NB4 (cell line): ENCODE data around the gene C10orf53.
"Not testable (repeated sequence)": the region's sequence is repeated elsewhere in the genome, so short reads cannot be mapped to it uniquely, and the experiment has no call there.

ENCODE experiments used
- DNase-seq: peaks from one replicate; pipeline ENCODE4 v3.0.0; 2010; ENCODE audit warnings: low read depth
- H3K4me3 ChIP-seq: one replicate; pipeline ENCODE4 v1.5.1; 2011; ENCODE audit warnings: mild to moderate bottlenecking, low read depth, low read length, moderate library complexity
- MYC ChIP-seq: IDR thresholded peaks from 2 replicates; pipeline ENCODE4 v1.6.1; 2011; ENCODE audit warnings: low read depth, low read length
- POLR2A ChIP-seq: IDR thresholded peaks from 2 replicates; pipeline ENCODE4 v1.6.1; 2011; ENCODE audit warnings: mild to moderate bottlenecking; ENCODE audit not compliant: insufficient read length; ENCODE audit errors: extremely low read depth
- TF ChIP-seq, protein P1 (sequence below): IDR thresholded peaks from one replicate; pipeline ENCODE4 v1.5.1; 2012; ENCODE audit warnings: low read depth, low read length
- TF ChIP-seq, protein P2 (sequence below): IDR thresholded peaks from 2 replicates; pipeline ENCODE4 v1.6.1; 2011; ENCODE audit warnings: low read depth, low read length

The C10orf53 gene

DNA sequence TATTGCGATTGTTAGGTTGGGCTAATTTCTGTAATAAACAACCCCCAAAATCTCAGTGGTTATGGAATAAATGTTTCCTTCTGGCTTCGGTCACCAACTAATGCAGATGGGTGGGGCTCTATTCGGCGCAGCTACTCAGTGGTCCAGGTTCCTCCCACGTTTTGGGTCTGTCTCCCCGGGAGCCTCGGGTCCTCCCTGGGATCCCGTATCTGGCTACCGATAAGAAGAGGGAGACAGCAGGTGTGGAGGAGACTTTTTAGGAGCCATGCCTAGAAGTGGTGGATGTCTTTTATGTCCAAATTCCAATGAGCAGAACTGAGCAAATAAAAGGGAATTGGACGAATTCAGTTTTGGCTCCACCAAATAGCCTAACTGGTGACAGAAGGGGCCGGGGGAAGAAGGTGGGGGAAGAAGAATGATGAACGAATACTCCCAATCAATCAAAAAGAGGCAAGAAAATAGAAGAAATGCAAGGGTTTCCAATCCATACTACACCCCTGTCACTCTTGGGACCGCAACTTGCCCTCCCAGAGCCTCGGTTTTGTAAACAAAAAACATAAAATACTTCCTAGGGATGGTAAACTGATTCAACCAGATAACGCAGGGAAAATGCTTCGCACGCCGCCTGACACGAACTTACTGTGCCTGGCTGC is 498 bp upstream of the C10orf53 start:
- H3K4me3 ChIP-seq, result peak overlapping the region; percentile 14
- no peak for TF ChIP-seq MYC
- no peak for TF ChIP-seq POLR2A
- TF ChIP-seq, protein P1, sequence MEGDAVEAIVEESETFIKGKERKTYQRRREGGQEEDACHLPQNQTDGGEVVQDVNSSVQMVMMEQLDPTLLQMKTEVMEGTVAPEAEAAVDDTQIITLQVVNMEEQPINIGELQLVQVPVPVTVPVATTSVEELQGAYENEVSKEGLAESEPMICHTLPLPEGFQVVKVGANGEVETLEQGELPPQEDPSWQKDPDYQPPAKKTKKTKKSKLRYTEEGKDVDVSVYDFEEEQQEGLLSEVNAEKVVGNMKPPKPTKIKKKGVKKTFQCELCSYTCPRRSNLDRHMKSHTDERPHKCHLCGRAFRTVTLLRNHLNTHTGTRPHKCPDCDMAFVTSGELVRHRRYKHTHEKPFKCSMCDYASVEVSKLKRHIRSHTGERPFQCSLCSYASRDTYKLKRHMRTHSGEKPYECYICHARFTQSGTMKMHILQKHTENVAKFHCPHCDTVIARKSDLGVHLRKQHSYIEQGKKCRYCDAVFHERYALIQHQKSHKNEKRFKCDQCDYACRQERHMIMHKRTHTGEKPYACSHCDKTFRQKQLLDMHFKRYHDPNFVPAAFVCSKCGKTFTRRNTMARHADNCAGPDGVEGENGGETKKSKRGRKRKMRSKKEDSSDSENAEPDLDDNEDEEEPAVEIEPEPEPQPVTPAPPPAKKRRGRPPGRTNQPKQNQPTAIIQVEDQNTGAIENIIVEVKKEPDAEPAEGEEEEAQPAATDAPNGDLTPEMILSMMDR, result no peak
- TF ChIP-seq, protein P2, sequence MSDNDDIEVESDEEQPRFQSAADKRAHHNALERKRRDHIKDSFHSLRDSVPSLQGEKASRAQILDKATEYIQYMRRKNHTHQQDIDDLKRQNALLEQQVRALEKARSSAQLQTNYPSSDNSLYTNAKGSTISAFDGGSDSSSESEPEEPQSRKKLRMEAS, result no peak
- no peak for DNase-seq

DNA sequence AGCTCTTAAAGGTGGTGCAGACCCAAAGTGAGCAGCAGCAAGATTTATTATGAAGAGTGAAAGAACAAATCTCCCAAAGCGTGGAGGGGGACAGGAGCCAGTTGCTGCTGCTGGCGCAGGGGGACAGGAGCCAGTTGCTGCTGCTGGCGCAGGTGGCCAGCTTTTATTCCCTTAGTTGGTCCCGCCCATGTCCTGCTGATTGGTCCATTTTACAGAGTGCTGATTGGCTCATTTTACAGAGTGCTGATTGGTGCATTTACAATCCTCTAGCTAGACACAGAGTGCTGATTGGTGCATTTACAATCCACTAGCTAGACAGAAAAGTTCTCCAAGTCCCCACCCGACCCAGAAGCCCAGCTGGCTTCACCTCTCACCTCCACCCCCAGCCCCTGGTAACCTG is 3.0 kb downstream of the C10orf53 start:
- DNase-seq, H3K4me3 ChIP-seq: not testable (repeated sequence)

DNA sequence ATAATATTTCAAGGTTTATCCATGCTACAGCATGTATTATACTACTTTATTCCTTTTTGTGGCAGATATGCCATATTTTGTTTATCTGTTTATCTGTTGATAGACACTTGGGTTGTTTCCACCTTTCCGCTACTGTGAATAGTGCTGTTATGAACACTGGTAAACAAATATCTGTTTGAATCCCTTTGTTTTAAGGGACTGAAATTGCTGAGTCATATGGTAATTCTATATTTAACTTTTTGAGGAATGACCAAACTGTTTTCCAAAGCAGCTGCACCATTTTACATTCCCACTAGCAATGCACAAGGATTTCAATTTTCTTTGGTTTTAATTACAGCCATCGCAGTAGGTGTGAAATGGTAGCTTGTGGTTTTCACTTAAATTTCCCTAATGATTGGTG is 3.4 kb downstream of the C10orf53 start:
- TF ChIP-seq POLR2A (no peak), MYC (no peak)
- TF ChIP-seq, protein P2, result no peak
- TF ChIP-seq, protein P1, result no peak
- no peak overlapping the region for H3K4me3 ChIP-seq

DNA sequence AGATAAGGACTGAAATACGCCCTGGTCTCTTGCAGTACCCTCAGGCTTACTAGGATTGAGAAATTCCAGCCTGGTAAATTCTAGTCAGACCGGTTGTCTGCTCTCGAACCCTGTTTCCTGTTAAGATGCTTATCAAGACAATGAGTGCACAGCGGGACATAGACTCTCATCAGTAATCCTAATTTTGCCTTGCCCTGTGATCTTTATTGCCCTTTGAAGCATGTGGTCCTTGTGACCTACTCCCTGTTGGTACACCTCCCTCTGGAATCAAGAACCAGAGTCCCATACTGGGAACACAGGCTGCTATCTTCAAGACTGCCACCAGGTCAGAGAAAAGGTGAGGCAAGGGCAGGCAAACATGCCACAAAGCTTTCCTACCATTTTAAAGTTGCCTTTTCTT is 7.2 kb downstream of the C10orf53 start:
- TF ChIP-seq POLR2A (no peak), MYC (no peak)
- TF ChIP-seq, protein P1, result no peak
- TF ChIP-seq, protein P2, result no peak
- DNase-seq, result no peak
- no peak overlapping the region for H3K4me3 ChIP-seq

More for the DNA sequence above, 3.4 kb downstream of the C10orf53 start:
- no peak for DNase-seq

DNA sequence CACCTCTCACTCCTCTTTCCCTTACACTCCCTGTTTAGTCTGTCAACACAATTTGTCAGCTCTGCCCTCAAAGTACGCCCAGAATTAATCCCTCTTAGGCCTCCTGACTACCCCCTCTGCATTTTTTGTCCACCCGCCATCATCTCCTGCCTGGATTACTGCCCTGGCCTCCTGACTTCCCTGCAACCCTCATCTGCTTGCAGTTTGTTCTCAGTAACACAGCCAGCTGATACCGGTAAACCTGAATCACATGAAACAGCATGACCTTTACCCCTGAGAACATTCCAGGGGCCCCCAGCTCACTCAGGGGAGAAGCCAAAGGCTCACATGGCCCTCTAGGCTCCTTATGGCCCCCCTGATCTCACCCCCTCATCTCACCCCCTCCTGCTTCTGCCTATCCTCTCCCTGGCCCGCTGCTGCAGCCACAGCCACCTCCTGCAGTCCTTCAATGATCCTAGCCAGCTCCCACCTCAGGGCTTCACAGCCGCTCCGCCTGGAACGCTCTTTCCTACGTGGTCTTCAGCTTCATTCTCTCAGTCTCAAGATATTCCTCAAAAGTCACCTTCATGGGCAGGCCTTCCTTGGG is 8.9 kb downstream of the C10orf53 start:
- no peak for DNase-seq

DNA sequence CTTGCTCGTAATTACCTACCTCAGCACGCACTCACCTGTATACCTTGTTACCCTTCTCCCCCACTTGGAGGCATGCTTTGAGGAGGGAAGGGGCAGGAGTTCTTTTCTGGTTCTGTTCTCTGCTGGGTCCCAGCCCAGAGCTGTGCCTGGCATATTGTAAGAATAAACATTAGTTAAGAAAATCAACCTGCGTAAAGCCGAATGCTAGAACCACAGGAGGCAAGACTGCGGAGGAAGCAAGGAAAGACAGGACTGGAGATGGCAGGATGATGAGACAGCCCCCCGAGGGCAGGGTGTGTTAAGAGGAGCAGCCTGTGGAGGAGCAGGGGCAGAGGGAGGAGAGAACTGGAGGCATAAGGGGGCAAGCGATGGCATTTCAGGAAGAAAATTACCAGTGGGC is 9.5 kb downstream of the C10orf53 start:
- TF ChIP-seq POLR2A (no peak), MYC (no peak)
- TF ChIP-seq, protein P2, result no peak
- TF ChIP-seq, protein P1, result no peak
- no peak for DNase-seq
- no peak overlapping the region for H3K4me3 ChIP-seq

More for the DNA sequence above, 8.9 kb downstream of the C10orf53 start:
- TF ChIP-seq, protein P1, result no peak
- TF ChIP-seq MYC (no peak), POLR2A (no peak)
- TF ChIP-seq, protein P2, result no peak
- no peak overlapping the region for H3K4me3 ChIP-seq
